A549 (cell line): ENCODE results near the gene PLXNA3.

Experiments used
- CHD2 ChIP-seq: fragments of 150-350 bp; IDR thresholded peaks from 2 replicates; pipeline ENCODE4 v1.6.1; 2014; ENCODE audit warnings: low read length; ENCODE audit not compliant: partially characterized antibody
- EP300 ChIP-seq, 2 experiments: fragments of >200 bp; sonication (Bioruptor Twin); formaldehyde crosslinking; IDR thresholded peaks; 2 replicates in 1 of 2; 3 replicates in 1 of 2; pipeline ENCODE4 v1.6.1; 2016 to 2017
- JUNB ChIP-seq: fragments of >200 bp; sonication (Bioruptor Twin); formaldehyde crosslinking; IDR thresholded peaks from 2 replicates; pipeline ENCODE4 v1.6.1; 2016
- POLR2A ChIP-seq: IDR thresholded peaks from 2 replicates; pipeline ENCODE4 v1.6.1; 2012; ENCODE audit warnings: mild to moderate bottlenecking, low read length
- TF ChIP-seq, protein P1 (sequence below): fragments of >200 bp; sonication (Bioruptor Twin); formaldehyde crosslinking; IDR thresholded peaks from 3 replicates; pipeline ENCODE4 v1.5.1; 2016
- TF ChIP-seq, protein P2 (sequence below): IDR thresholded peaks from 2 replicates; pipeline ENCODE4 v1.6.1; 2012

DNA sequence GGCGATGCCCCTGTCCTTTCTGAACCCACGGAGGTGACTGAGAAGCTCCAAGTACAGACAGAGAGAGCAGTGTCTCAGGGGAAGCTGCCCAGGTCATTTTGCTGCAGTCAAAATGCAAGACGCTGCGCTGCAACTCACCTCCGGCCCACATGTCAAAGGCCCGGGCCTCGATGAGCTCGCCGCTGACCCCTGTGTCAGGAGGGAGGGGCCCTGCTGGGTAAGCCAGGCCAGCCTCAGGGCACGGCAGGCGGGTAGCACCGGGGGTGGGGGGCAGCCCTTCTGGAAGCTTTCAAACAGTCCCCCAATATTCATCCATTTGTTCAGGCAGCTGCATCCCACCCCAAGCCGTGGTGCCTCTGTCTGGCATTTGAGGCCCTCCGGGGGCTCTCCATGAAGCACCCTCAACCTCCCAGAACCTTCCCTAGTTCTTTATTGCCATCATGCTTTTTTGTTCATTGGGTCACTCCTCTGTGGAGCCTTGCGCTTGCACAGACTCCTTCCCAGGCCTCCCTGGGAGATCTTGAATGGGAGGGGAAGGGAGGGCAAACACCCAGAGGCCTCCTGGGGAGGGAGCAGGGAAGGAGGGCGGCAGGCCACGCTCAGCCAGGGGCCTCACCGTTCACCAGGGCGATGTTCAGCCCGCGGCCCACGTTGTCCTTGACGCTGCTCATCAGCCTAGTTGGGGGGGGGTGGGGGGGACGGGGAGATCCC lies 49.7 kb downstream of the PLXNA3 start:
- TF ChIP-seq EP300 (IDR thresholded peaks at IDR 0.05): no peak
- TF ChIP-seq, protein P1, sequence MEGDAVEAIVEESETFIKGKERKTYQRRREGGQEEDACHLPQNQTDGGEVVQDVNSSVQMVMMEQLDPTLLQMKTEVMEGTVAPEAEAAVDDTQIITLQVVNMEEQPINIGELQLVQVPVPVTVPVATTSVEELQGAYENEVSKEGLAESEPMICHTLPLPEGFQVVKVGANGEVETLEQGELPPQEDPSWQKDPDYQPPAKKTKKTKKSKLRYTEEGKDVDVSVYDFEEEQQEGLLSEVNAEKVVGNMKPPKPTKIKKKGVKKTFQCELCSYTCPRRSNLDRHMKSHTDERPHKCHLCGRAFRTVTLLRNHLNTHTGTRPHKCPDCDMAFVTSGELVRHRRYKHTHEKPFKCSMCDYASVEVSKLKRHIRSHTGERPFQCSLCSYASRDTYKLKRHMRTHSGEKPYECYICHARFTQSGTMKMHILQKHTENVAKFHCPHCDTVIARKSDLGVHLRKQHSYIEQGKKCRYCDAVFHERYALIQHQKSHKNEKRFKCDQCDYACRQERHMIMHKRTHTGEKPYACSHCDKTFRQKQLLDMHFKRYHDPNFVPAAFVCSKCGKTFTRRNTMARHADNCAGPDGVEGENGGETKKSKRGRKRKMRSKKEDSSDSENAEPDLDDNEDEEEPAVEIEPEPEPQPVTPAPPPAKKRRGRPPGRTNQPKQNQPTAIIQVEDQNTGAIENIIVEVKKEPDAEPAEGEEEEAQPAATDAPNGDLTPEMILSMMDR: no peak
- TF ChIP-seq, protein P2, sequence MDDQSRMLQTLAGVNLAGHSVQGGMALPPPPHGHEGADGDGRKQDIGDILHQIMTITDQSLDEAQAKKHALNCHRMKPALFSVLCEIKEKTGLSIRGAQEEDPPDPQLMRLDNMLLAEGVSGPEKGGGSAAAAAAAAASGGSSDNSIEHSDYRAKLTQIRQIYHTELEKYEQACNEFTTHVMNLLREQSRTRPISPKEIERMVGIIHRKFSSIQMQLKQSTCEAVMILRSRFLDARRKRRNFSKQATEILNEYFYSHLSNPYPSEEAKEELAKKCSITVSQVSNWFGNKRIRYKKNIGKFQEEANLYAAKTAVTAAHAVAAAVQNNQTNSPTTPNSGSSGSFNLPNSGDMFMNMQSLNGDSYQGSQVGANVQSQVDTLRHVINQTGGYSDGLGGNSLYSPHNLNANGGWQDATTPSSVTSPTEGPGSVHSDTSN: no peak
- no peak for TF ChIP-seq POLR2A
- no peak for TF ChIP-seq JUNB
- TF ChIP-seq CHD2: no peak
